IPS-18c (cell line): ENCODE results near the gene FAAP100.

Experiments
- H3K4me3 ChIP-seq: 2 replicates; pipeline ENCODE4 v1.7.0; 2013; ENCODE audit warnings: low read depth, mild to moderate bottlenecking, low read length, moderate library complexity; ENCODE audit not compliant: insufficient read depth
- H3K9me3 ChIP-seq: one replicate; pipeline ENCODE4 v1.6.1; 2013; ENCODE audit warnings: mild to moderate bottlenecking, low read length, moderate library complexity; ENCODE audit not compliant: control insufficient read depth, insufficient read depth

The FAAP100 gene

DNA sequence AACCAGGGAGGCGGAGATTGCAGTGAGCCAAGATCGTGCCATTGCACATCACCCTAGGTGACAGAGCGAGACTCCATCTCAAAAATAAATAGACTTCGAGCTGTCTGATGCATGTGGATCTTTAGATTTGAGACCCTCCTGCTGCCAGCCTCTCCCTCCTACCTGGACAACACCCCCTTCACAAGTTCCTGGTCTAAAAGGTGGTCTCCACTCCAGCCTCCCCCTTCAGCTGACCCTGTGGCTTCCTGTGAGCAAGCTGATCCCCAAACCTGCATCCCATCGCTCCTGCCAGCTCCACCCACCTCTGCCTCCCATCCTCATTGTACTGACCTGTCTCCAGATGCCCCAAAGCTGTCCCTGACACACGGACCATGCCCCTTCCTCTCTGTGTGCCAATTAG lies 27.1 kb upstream of the FAAP100 start:
- Histone ChIP-seq H3K4me3 (no peak overlapping the region), H3K9me3 (no peaks in the 10 kb centered on the region)

DNA sequence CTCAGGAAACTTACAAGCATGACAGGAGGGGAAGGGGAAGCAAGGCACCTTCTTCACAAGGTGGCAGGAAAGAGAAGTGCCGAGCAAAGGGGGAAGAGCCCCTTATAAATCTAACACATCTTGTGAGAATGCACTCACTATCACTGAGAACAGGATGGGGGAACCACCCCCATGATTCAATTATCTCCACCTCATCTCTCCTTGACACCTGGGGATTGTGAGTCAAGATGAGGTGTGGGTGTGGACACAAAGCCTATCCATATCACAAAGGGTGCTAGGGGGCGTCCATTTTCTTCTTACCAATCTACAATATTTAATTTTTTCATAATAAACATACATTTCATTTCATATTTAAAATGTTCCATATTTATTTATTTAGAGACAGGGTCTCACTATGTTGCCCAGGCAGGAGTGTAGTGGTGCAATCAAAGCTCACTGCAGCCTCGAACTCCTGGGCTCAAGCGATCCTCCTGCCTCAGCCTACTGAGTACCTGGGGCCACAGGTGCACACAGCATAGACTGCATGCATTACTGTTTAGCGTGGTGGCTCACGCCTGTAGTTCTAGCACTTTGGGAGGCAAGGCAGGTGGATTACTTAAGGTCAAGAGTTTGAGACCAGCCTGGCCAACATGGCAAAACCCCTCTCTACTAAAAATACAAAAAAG lies 26.5 kb upstream of the FAAP100 start:
- no peak overlapping the region for H3K4me3 ChIP-seq
- no peaks in the 10 kb centered on the region for H3K9me3 ChIP-seq

DNA sequence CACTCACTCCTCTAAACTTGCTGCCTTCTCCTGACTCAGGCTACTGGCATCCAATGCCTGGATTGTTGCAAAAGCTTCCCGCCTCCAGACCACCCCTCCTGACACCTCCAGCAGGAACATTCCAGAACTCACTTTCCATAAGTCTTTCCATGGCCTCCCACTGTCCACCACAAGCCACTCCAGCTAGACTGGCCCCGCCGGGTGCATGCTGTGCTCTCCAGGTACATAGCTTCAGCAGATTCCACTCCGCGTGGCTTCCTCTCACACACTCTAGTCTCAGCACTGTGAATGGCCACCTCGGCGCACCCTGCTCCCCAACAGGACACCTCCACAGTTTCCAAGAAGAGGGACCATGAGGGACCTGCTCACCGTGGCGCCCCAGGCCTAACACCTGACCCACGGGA lies 25.9 kb upstream of the FAAP100 start:
- no peak overlapping the region for H3K4me3 ChIP-seq

DNA sequence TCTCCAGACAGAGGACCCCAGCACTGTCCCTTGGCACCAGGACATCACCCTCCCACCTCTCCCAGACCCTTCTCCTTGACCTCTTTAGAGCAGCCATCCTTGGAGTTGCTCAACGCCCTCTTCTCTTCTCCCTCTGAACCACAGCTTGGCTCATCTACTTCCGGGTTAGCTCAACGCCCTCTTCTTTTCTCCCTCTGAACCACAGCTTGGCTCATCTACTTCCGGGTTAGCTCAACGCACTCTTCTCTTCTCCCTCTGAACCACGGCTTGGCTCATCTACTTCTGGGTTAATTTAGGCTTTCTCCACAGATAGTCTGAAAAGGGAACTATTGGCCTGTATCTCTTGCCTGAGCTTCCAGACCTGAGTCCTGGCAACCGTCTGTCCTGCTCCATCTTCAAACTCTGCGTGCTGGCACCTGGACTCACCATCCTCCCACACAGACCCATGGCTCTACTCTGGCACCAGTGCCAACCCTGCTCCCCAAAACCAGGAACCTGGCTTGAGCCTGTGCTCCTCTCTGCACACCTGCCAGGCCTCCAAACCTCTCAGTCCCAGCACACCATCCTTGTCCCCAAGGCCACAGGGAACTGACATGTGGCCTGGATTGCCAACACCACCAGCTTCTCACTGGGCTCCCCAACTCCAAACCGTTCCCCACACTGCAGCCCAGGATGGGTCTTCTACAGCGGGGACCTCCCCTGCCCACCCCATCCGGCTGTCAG lies 25.3 kb upstream of the FAAP100 start:
- Histone ChIP-seq H3K4me3 (no peak overlapping the region), H3K9me3 (no peaks in the 10 kb centered on the region)

More for the DNA sequence above, 25.9 kb upstream of the FAAP100 start:
- H3K9me3 ChIP-seq: no peaks in the 10 kb centered on the region

DNA sequence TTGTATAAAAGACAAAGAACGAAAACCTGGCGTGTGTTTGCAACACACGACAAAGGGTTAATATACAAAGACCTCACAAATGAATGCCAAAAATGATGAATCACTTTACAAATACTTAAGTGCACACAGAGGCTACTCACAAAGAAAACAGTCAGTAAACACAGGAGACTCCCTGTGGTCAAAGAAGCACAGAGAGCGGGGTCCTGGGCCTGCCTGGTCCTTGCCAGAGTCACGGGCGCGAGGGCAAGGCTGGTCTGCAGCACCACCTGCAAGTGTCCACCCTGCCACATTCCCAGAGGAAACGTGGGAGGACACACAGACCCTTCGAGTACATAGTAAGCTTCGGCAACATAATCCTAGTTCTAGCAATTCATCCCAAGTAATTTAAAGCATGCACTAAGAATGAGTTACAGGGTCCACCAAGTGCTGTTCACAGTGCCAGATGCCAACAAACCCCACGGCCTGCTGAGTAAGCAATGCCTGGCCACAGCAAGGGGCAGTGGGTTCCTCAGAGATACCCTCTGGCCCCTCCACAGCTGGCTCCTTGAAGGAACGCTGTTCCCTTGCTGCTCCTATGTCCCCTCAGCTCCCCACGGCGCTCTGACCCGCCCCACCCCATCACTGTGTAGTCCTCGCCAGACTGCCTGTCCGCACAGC lies 24.6 kb upstream of the FAAP100 start:
- Histone ChIP-seq H3K9me3 (no peaks in the 10 kb centered on the region), H3K4me3 (no peak overlapping the region)

DNA sequence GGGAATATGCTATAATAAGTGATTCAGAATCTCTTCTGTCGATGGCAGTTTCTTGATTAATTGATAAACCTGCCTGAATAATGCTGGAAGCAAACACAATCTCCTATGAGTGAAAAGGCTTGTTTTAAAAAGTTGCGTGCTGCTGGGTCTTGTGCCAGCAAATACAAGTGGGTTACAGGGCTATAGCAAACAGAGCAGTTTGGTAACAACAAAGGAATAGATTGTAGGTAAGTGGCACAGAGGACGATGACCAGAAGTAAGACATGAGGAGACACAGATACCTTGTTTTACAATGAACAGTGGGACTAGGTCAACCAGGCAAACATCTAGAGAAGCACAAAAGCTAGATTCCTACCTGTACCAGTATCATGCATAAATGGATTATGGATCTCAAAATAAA lies 23.7 kb upstream of the FAAP100 start:
- Histone ChIP-seq H3K4me3 (no peak overlapping the region), H3K9me3 (no peaks in the 10 kb centered on the region)

DNA sequence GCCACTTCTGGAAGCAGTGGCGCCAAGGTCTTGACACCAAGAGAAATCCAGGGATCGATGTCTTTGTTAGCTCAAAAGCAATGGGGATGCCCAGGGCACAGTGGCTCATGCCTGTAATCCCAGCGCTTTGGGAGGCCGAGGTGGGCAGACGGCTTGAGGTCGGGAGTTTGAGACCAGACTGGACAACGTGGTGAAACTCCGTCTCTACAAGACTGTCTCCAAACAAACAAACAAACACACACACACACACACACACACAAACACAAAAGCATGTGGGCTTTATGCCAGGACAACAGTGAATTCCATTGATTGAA lies 22.4 kb upstream of the FAAP100 start:
- H3K4me3 ChIP-seq: no peak overlapping the region
- no peaks in the 10 kb centered on the region for H3K9me3 ChIP-seq

DNA sequence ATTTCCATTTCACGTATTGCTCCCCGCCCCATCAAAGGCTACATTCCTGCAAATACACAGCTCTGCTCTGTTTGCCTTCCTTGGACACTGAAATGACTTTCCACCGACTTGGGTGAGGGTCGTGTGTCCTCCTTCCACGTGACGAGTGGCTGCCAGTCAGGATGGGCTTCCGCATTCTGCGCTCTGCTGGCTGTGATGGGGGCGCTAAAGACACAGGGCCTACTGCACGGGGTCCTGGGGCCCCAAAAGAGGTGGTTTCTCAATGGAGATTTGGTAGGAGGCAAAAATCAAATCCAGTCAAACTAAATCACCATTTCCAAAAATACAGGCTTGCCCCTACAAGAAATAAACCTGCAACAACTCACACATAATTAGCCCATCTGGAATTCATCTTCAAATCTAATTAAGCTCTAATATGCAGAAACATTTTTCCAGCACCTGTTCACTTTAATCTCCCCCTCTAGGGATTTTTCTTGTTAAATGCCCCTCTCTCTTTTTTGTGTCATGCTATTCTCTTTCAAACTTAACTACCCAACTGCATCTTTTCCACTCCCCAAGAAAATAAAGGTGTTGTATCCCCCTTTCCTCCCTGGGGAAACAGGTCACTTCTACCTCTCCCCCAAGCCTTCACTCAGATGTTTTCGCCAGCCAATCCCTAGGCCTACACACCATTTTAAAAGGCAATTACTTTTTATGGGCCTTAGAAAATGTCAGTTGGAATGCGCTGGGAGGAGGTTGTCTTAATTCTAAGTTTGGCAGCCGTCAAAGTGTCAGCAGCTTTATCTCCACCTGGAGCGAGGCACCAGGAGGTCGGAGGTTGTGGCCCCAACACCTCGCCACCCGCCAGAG lies 21.9 kb upstream of the FAAP100 start:
- Histone ChIP-seq H3K4me3 (no peak overlapping the region), H3K9me3 (no peaks in the 10 kb centered on the region)

DNA sequence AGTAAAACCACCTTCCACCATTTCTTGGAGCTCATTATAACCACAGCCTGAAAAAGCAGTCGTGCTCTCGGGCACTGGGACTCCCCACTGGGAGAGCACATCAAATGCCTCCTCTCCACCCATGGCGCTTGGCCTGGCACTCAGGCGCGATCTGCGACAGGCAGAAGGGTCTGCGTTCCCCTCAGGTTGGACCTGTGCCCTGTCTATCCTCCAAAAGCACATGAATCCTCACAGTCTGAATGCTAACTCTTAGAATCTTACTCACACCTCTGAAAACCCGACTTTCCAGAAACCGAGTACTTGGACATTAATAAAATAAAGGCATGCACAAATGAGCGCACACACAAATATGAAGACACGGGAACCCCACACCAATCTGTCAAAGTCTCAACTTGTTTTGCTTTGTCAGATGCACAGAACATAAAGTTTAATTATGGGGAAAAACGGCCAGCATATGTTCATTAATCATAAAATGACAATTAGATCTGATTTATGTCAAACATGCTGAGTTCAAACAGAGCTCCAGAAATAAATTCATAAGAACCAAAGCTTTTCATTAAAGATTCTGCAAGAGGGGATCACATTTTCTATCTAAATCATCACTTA lies 20.5 kb upstream of the FAAP100 start:
- Histone ChIP-seq H3K9me3 (no peaks in the 10 kb centered on the region), H3K4me3 (no peak overlapping the region)

DNA sequence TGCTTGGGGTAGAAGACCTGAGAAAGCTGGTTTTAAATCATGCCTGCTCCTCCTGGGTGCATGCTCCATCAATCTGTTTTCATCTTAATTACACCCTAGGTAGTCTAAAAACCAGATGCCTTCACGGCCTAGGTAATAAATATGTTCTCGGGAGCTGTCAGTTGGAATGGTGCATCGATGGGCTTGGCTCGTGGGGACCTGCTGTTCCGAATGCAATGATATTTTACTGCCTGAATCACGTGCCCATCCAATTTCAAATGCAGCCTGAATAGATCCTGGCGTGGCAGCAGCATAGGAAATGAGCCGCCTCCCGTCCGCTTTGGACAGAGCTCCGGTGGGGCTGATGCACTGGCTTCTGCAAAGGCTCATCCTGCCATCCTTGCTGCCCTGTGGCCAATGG lies 18.8 kb upstream of the FAAP100 start:
- Histone ChIP-seq H3K9me3 (no peaks in the 10 kb centered on the region), H3K4me3 (no peak overlapping the region)

DNA sequence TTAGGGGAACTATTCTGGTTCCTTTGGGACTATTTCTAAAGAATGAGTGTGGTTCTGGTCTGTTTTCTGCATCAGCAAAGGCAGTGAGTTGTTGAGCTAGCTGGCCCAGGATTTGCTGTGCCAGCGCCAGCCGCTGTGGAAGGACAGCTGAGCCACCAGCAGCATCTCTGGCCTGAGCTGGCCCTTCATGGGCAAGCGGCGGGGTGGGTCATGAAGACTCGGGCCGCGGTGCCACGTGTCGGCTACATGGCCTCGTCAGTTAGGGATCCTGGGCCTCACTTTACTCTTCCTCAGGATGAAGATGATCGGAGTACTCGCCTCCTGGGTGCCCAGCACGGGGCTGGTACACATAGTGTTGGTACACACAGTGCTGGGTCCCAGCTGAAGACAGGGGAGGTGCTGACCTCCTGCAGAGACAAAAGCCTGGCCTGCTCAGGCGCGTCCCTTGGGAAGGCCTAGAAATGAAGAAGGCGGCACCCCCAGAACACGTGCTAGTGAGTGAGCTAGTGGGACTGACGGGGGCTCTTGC lies 17.9 kb upstream of the FAAP100 start:
- Histone ChIP-seq H3K9me3 (no peaks in the 10 kb centered on the region), H3K4me3 (no peak overlapping the region)

DNA sequence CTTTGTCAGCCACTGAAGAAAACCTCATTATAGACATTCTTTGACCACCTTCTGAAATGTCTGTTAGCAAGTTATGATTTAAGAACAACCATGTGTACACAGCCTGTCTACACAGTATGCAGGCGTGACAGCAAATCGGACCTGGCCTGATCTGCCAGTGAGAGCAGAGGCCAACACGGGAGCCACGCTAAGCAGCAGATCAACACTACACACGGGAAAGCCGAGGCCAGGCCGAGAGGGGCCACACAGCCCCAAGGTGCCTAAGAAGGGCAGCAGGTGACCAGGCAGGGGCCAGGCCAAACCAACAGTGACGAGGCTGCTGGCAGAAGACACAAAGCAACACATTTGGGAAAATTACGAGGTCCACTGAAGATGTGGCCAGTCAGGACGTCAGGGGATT lies 16.3 kb upstream of the FAAP100 start:
- no peaks in the 10 kb centered on the region for H3K9me3 ChIP-seq
- no peak overlapping the region for H3K4me3 ChIP-seq

DNA sequence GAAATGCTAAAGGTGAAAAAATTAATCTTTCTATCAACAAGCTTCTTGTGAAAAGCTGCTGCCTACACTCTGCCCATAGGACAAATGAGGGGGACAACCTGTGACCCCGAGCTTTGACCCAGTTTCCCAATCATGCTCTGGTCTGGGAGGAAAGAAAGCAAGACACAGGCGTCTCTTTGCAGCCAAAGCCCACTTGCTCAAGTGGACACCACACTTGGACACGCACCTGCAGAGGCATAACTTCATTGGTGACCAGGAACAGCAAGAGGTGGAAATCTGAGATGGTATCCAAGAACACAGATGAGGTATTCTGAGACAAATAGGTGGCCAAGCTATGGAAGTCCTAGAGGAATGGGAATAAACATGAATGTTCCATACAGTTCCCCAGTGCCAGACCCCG lies 15.0 kb upstream of the FAAP100 start:
- Histone ChIP-seq H3K4me3 (no peak overlapping the region), H3K9me3 (no peaks in the 10 kb centered on the region)

DNA sequence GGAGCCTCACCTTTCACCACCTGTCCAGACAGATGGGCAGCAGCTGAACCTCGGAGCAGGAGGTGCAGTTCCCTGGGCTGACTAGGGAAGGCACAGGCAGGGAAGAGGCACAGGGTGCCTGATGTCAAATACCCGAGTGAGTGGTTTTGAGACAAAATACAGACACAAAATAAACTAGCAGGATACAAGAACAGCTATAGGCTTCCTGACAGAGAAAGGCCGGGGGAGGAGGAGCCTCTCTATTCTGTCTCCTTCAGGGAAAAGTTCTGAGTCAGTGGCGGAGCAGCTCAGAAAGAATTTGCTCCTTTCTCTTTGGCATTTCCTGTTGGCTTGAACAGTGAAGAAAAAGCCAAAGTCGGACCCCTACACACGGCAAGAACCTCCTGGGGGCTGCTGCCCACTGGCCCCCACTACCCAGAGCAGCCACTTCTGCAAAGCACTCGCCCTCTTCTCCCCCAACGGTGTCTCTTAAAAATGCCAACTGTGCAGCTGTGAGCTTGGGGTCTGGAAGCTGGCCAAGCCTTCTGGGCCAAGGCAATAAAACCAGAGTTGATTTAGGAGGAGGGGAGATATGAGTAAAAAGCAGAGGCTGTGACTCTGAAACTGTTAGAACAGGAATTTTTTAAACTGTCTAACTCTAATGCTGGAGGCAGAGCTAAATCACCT lies 14.4 kb upstream of the FAAP100 start:
- no peak overlapping the region for H3K4me3 ChIP-seq
- H3K9me3 ChIP-seq: no peaks in the 10 kb centered on the region

DNA sequence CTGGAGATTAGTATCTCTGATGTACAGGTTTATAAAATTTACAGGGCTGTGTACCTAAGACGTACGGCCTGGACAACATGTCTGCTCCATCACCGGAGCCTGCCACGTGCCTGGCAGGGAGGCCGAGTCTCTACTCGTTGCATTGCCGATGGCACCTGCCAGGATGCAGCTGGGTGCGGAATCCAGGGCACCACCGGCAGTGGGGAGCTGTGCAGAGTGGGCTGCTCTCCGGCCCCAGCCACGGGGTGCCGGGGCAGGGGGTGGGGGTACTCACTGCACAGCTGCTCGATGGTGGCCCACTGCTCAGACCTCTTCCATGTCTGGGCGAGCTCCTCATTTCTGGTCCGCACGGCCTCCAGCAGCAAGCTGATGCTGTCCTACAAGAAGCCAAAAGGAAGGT lies 13.1 kb upstream of the FAAP100 start:
- Histone ChIP-seq H3K4me3 (no peak overlapping the region), H3K9me3 (no peaks in the 10 kb centered on the region)

DNA sequence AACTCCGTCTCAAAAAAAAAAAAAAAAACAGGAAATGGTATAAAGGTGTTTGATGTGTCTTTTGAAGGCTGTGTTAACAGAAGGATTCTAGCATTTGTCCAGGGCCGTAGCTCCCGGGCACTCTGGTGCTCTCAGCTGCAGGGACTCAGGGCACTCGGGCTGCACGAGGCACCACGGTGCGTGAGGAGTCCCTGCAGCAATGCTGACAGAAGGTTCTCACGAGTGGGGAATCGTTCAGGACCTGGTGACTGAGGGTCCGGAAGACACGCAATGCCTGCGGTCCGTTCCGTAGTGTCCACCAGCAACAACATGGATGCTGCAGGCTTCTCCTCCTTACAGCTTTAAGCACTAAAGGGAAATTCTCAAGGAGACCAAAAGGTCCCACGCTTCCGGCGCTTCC lies 12.6 kb upstream of the FAAP100 start:
- H3K9me3 ChIP-seq: no peaks in the 10 kb centered on the region
- H3K4me3 ChIP-seq: no peak overlapping the region
